H1 (cell line): ENCODE results near the gene PRELID1. TPM values are rescaled to one million over a fixed set of nuclear protein-coding genes. Genes with fewer than 3 reads are reported as not detected.

ENCODE experiments used
- polyA plus RNA-seq, 7 experiments: library from polyadenylated mRNA; depleted of rRNA in 3 of 7; stranded (reverse) in 5 of 7; unstranded in 2 of 7; fragments of >200 nt in 5 of 7; fragments of 200-250 nt in 2 of 7; gene quantifications; 1 replicate in 5 of 7; 2 replicates in 1 of 7; 4 replicates in 1 of 7; pipeline versions ENCODE4 v1.2.1 to v1.2.3, GENCODE V29; 2011 to 2013; ENCODE audit warnings: missing spikeins in 2 of 7, mixed read lengths in 2 of 7
- total RNA-seq: library from RNA; stranded (reverse); fragmentation: NEBNext Ultra II Directional; extraction: Animal tissue kit (Norgen Biotek cat#: 25700); gene quantifications from 2 replicates; pipeline ENCODE4 v1.2.1, GENCODE V29; 2021
- TF ChIP-seq, protein P1 (sequence below): IDR thresholded peaks from 2 replicates; pipeline ENCODE4 v1.6.1; 2011; ENCODE audit warnings: low read depth, mild to moderate bottlenecking, low read length; ENCODE audit not compliant: insufficient read depth

The PRELID1 gene
- total and polyA plus RNA-seq, 2 of the 8 experiments (the other 6 are each of a cell fraction or from before 2014, with no cell fraction given), result 272 to 428 TPM

- TF ChIP-seq, protein P1, sequence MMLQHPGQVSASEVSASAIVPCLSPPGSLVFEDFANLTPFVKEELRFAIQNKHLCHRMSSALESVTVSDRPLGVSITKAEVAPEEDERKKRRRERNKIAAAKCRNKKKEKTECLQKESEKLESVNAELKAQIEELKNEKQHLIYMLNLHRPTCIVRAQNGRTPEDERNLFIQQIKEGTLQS, result no peak
- TF ChIP-seq, all 59 proteins: peak for 0
Measured at GRCh38 chr5:177330991-177331842, 27.6 kb downstream of the PRELID1 start (continued).
